ENCODE data around the gene RAE1. TPM values are rescaled to one million over a fixed set of nuclear protein-coding genes. Genes with fewer than 3 reads are reported as not detected.

The RAE1 gene
- total RNA-seq, 1 experiment from 2014 or later, result 31.3 TPM

GRCh38 chr20:57399587-57400155, 48.6 kb downstream of the RAE1 start:
- no peak overlapping the region for H3K27ac Mint-ChIP-seq

GRCh38 chr20:57400231-57400701, 49.2 kb downstream of the RAE1 start:
- Mint-ChIP-seq H3K27me3 (ENCODE audit: low read depth) (no peaks in the 10 kb centered on the region), H3K36me3 (peaks cover 57% of the 10 kb centered on the region), H3K27ac (0 out of 2 replicates have a peak overlapping the region, but pooled peaks have one; percentile 23), H3K4me1 (peaks cover 11% of the 10 kb centered on the region), H3K4me3 (no peak overlapping the region), H3K9me3 (no peaks in the 10 kb centered on the region)
- ATAC-seq (peak; percentile 46), DNase-seq (ENCODE audit: low spot score) (no peak)
- ChIA-PET POLR2A (no interaction called here), CTCF (interaction anchor here (1.0 to 1.9 kb wide), 6 partner anchors 18 to 99 kb away, joined by 3 to 7 read pairs (median 4); no protein-coding TSS in a partner anchor)
- TF ChIP-seq USF2 (CRISPR knock-in tag; IDR thresholded peaks at IDR 0.05) (no peak), TCF7 (CRISPR knock-in tag; IDR thresholded peaks at IDR 0.05; ENCODE audit: low read depth) (no peak), ZBTB43 (CRISPR knock-in tag; IDR thresholded peaks at IDR 0.05) (no peak), RORB (CRISPR knock-in tag; IDR thresholded peaks at IDR 0.05) (no peak), ZNF138 (CRISPR knock-in tag; conservative IDR thresholded peaks at IDR 0.05) (no peak), ETV6 (CRISPR knock-in tag; IDR thresholded peaks at IDR 0.05) (no peak), ZNF121 (CRISPR knock-in tag; IDR thresholded peaks at IDR 0.05) (no peak), NFE2L1 (CRISPR knock-in tag; IDR thresholded peaks at IDR 0.05) (no peak), GABPB1 (CRISPR knock-in tag; IDR thresholded peaks at IDR 0.05) (no peak)

More at GRCh38 chr20:57399587-57400155, 48.6 kb downstream of the RAE1 start:
- H3K27me3 Mint-ChIP-seq (ENCODE audit: low read depth), result no peaks in the 10 kb centered on the region
- H3K36me3 Mint-ChIP-seq, result peaks cover 54% of the 10 kb centered on the region
- TF ChIP-seq MAX (CRISPR knock-in tag; IDR thresholded peaks at IDR 0.05), result no peak
- ChIA-PET CTCF (interaction anchor here (1.0 to 1.9 kb wide), 6 partner anchors 19 to 99 kb away, joined by 3 to 7 read pairs (median 4); no protein-coding TSS in a partner anchor), POLR2A (no interaction called here)
- ATAC-seq, result no peak
- H3K4me1 Mint-ChIP-seq, result peaks cover 13% of the 10 kb centered on the region
- H3K4me3 Mint-ChIP-seq, result no peak overlapping the region
- no peak for DNase-seq (ENCODE audit: low spot score)
- no peaks in the 10 kb centered on the region for H3K9me3 Mint-ChIP-seq

GRCh38 chr20:57400821-57401564, 49.9 kb downstream of the RAE1 start:
- ATAC-seq (no peak), DNase-seq (ENCODE audit: low spot score) (no peak)
- CTCF ChIA-PET, result interaction anchor here (1.0 to 1.9 kb wide), 6 partner anchors 17 to 98 kb away, joined by 3 to 7 read pairs (median 4); no protein-coding TSS in a partner anchor
- Mint-ChIP-seq H3K4me3 (no peak overlapping the region), H3K36me3 (peaks cover 53% of the 10 kb centered on the region), H3K4me1 (peaks cover 6% of the 10 kb centered on the region), H3K27ac (peak overlapping the region; percentile 82; the same call in 1 of the 2 replicates), H3K27me3 (ENCODE audit: low read depth) (no peaks in the 10 kb centered on the region), H3K9me3 (no peaks in the 10 kb centered on the region)
- TF ChIP-seq MYBL2 (CRISPR knock-in tag; IDR thresholded peaks at IDR 0.05), result no peak
- TF ChIP-seq ETV6 (CRISPR knock-in tag; IDR thresholded peaks at IDR 0.05), result no peak
- no peak for TF ChIP-seq TEAD1 (CRISPR knock-in tag; IDR thresholded peaks at IDR 0.05)
- no peak for TF ChIP-seq OVOL2 (CRISPR knock-in tag; IDR thresholded peaks at IDR 0.05; ENCODE audit: borderline replicate concordance)
- no peak for TF ChIP-seq ATF3 (CRISPR knock-in tag; conservative IDR thresholded peaks at IDR 0.05)
- TF ChIP-seq PRDM15 (CRISPR knock-in tag; IDR thresholded peaks at IDR 0.05), result no peak
- TF ChIP-seq CDX4 (CRISPR knock-in tag; IDR thresholded peaks at IDR 0.05; ENCODE audit: borderline replicate concordance), result no peak
- no peak for TF ChIP-seq MAX (CRISPR knock-in tag; IDR thresholded peaks at IDR 0.05)
- no peak for TF ChIP-seq PREB (CRISPR knock-in tag; IDR thresholded peaks at IDR 0.05; ENCODE audit: borderline replicate concordance)
- no peak for TF ChIP-seq NFE2L1 (CRISPR knock-in tag; IDR thresholded peaks at IDR 0.05)
- TF ChIP-seq ZNF423 (CRISPR knock-in tag; IDR thresholded peaks at IDR 0.05), result no peak
- POLR2A ChIA-PET, result no interaction called here

All from WTC11 (cell line).